HepG2 (cell line): Measurements from ENCODE around the gene IL6ST. TPM values are rescaled to one million over a fixed set of nuclear protein-coding genes. Genes with fewer than 3 reads are reported as not detected.

Experiments used
- ATAC-seq: fragments of 200-7000 bp; cut with Tn5 transposase; 3 replicates; pipeline ENCODE4 v1.9.1; 2020; ENCODE audit warnings: mild to moderate bottlenecking, moderate library complexity
- BruUV-seq: library from RNA; stranded (reverse); fragments of 400-500 nt; replicated peaks from 2 replicates; lab custom pipeline; 2021; lab: Mats Ljungman, UMichigan
- CTCF ChIA-PET: fragments of 300-600 bp; formaldehyde crosslinking; extraction: SDS; loops from one replicate; lab custom pipeline; 2021; ENCODE audit warnings: low total read pairs, inconsistent platforms, low intra/inter-chr PET ratio; lab: Yijun Ruan, JAX
- POLR2A ChIA-PET: fragments of 350-600 bp; sonication (Branson Sonifier 250); formaldehyde crosslinking; loops from one replicate; lab custom pipeline; 2020; ENCODE audit warnings: antibody characterized with exemption, inconsistent platforms; lab: Yijun Ruan, JAX
- DNase-seq: peaks from one replicate; pipeline ENCODE4 v3.0.0-alpha.2; 2015; ENCODE audit warnings: low spot score
- FAIRE-seq: peaks from 3 replicates; lab custom pipeline; 2011; peaks lifted over from hg19 to GRCh38; lab: Jason Lieb, UNC
- H2AFZ ChIP-seq: one replicate; pipeline ENCODE4 v1.6.1; 2011; ENCODE audit warnings: low read length, inconsistent platforms
- H3K27ac ChIP-seq: fragments of 300-600 bp; 3 replicates; pipeline ENCODE4 v1.8.0; 2011; ENCODE audit warnings: mixed run types, mild to moderate bottlenecking, mixed read lengths, low read length, inconsistent platforms; ENCODE audit not compliant: insufficient read depth; ENCODE audit errors: extremely low read length
- H3K27me3 ChIP-seq, 2 experiments: fragments of 200-600 bp in 1 of 2; 2 replicates in 1 of 2; 3 replicates in 1 of 2; pipeline versions ENCODE4 v1.6.0 to v1.8.0; 2011; ENCODE audit warnings: low read length in 2 of 2, mild to moderate bottlenecking in 2 of 2, moderate library complexity in 2 of 2, inconsistent platforms in 1 of 2; ENCODE audit not compliant: insufficient read depth in 2 of 2, control insufficient read depth in 1 of 2
- H3K36me3 ChIP-seq, 2 experiments: fragments of 200-600 bp in 1 of 2; replicated peaks in 1 of 2; 2 replicates in 1 of 2; 3 replicates in 1 of 2; pipeline versions ENCODE4 v1.5.1 to v1.8.0; 2011; ENCODE audit warnings: low read length in 2 of 2, inconsistent platforms in 1 of 2; ENCODE audit not compliant: insufficient read depth in 2 of 2, control insufficient read depth in 1 of 2
- H3K4me1 ChIP-seq: 2 replicates; pipeline ENCODE4 v1.5.1; 2012; ENCODE audit warnings: low read length, inconsistent platforms; ENCODE audit not compliant: insufficient read depth
- H3K4me2 ChIP-seq: 2 replicates; pipeline ENCODE4 v1.6.0; 2011; ENCODE audit warnings: low read depth, low read length, inconsistent platforms
- H3K4me3 ChIP-seq, 3 experiments: fragments of 200-600 bp in 1 of 3; sonication (generic), shearing (Covaris generic) in 1 of 3; replicated peaks in 1 of 3; 2 replicates each; pipeline ENCODE4 v1.5.1; 2011 to 2016; ENCODE audit warnings: low read length in 3 of 3, inconsistent platforms in 2 of 3, low read depth in 2 of 3, mild to moderate bottlenecking in 2 of 3, control low read depth in 1 of 3, mixed read lengths in 1 of 3; ENCODE audit not compliant: insufficient read depth in 1 of 3
- H3K79me2 ChIP-seq: one replicate; pipeline ENCODE4 v1.6.1; 2011; ENCODE audit warnings: low read length, inconsistent platforms; ENCODE audit not compliant: insufficient read depth
- H3K9ac ChIP-seq: 2 replicates; pipeline ENCODE4 v1.6.0; 2011; ENCODE audit warnings: mild to moderate bottlenecking, low read depth, low read length, inconsistent platforms; ENCODE audit not compliant: insufficient read depth
- H3K9me3 ChIP-seq: 2 replicates; pipeline ENCODE4 v1.5.1; 2012; ENCODE audit warnings: mild to moderate bottlenecking, low read length
- H4K20me1 ChIP-seq: 2 replicates; pipeline ENCODE4 v1.6.0; 2011; ENCODE audit warnings: inconsistent platforms, mild to moderate bottlenecking, low read length, moderate library complexity; ENCODE audit not compliant: insufficient read depth
- CHD2 ChIP-seq: IDR thresholded peaks from 2 replicates; pipeline ENCODE4 v1.6.1; 2011; ENCODE audit warnings: low read depth, low read length, improper control_type of control experiment
- GPN1 ChIP-seq: sonication (generic); formaldehyde crosslinking; IDR thresholded peaks from 2 replicates; pipeline ENCODE4 v1.5.1; 2020; ENCODE audit warnings: missing genetic modification reagents, borderline replicate concordance
- HNRNPK ChIP-seq: fragments of 200-400 bp; formaldehyde crosslinking; IDR thresholded peaks from 2 replicates; pipeline ENCODE4 v1.6.1; 2018; ENCODE audit warnings: low read length, low read depth, moderate library complexity, mild to moderate bottlenecking; ENCODE audit not compliant: poor library complexity, severe bottlenecking
- RAD51 ChIP-seq: fragments of 450-650 bp; IDR thresholded peaks from 2 replicates; pipeline ENCODE4 v1.6.1; 2016; ENCODE audit warnings: borderline replicate concordance
- TFDP1 ChIP-seq: IDR thresholded peaks from 2 replicates; pipeline ENCODE4 v1.6.1; 2016; ENCODE audit warnings: missing compliant biosample characterization, missing genetic modification reagents, borderline replicate concordance
- WGBS: methylation state at CpG from one replicate; pipeline ENCODE4 v1.1.6; 2017; ENCODE audit warnings: low lambda C conversion rate; 5-methylcytosine and 5-hydroxymethylcytosine counted together
- in situ Hi-C: cut with HindIII; loops from 2 replicates; pipeline ENCODE4 v1.10.0; 2017; ENCODE audit warnings: low pct_unique_long_range_greater_than_20kb; ENCODE audit not compliant: extremely low pct_ligation_motif_present
- intact Hi-C: fragments of 100-400 bp; cut with micrococcal nuclease; formaldehyde crosslinking; loops from one replicate; pipeline ENCODE4 v1.10.0; 2022; ENCODE audit not compliant: unreplicated experiment
- polyA plus RNA-seq, 8 experiments: library from polyadenylated mRNA; depleted of rRNA in 3 of 8; stranded (reverse) in 7 of 8; unstranded in 1 of 8; fragments of >200 nt; fragmentation: Illumina TruSeq in 4 of 8; extraction: Trizol in 4 of 8; gene quantifications; 2 replicates each; pipeline versions ENCODE4 v1.2.1 to v1.2.3, GENCODE V29; 2011 to 2016; ENCODE audit warnings: low read depth in 4 of 8, missing spikeins in 1 of 8, mixed read lengths in 1 of 8; ENCODE audit not compliant: insufficient read depth in 1 of 8
- total RNA-seq, 5 experiments: library from RNA; depleted of rRNA; stranded (reverse); fragments of >200 nt; fragmentation: Illumina TruSeq; extraction: Trizol; gene quantifications; 2 replicates each; pipeline ENCODE4 v1.2.3, GENCODE V29; 2016; ENCODE audit warnings: low read depth in 1 of 5
- TF ChIP-seq, protein P1 (sequence below): sonication (generic); formaldehyde crosslinking; conservative IDR thresholded peaks from 2 replicates; pipeline ENCODE4 v1.4.0; 2020; ENCODE audit warnings: missing genetic modification reagents

IL6ST gene
- total and polyA plus RNA-seq, 2 of the 13 experiments (the other 11 are each of a cell fraction or from before 2014, with no cell fraction given), result 66.6 to 166 TPM

- in situ Hi-C loops (no loop called here), intact Hi-C loops (no loop called here)
- CTCF ChIA-PET, result no interaction called here
- Histone ChIP-seq H3K9me3 (peaks cover 8% of the 10 kb centered on the region), H3K4me1 (peaks cover 42% of the 10 kb centered on the region), H4K20me1 (no peaks in the 10 kb centered on the region), H3K4me3 (no peak overlapping the region), H3K27ac (no peak overlapping the region), H3K36me3 (no peaks in the 10 kb centered on the region), H3K4me2 (no peak overlapping the region), H3K9ac (no peak overlapping the region), H3K79me2 (no peaks in the 10 kb centered on the region), H2AFZ (peak overlapping the region; percentile 11), H3K27me3 (no peaks in the 10 kb centered on the region)
- FAIRE-seq, result no peak
- no peak for DNase-seq
- BruUV-seq, result no TSS peak
- ATAC-seq, result no peak
- POLR2A ChIA-PET, result no interaction called here
- TF ChIP-seq CHD2 (no peak), GPN1 (no peak), RAD51 (no peak)
- TF ChIP-seq, protein P1, sequence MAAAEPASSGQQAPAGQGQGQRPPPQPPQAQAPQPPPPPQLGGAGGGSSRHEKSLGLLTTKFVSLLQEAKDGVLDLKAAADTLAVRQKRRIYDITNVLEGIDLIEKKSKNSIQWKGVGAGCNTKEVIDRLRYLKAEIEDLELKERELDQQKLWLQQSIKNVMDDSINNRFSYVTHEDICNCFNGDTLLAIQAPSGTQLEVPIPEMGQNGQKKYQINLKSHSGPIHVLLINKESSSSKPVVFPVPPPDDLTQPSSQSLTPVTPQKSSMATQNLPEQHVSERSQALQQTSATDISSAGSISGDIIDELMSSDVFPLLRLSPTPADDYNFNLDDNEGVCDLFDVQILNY (CRISPR knock-in tag), result no peak
These were observed 11.8 kb upstream of the IL6ST start for GRCh38 chr5:56006600-56006999.

GRCh38 chr5:56006094-56006493 lies 11.3 kb upstream of the IL6ST start:
- H3K27me3 ChIP-seq, result no peaks in the 10 kb centered on the region
- no peaks in the 10 kb centered on the region for H3K79me2 ChIP-seq
- no peaks in the 10 kb centered on the region for H3K36me3 ChIP-seq
- peaks cover 37% of the 10 kb centered on the region for H3K4me1 ChIP-seq
- H3K9ac ChIP-seq, result no peak overlapping the region
- 100% methylated on average over 2 of the region's 2 CpGs for WGBS
- TF ChIP-seq TFDP1 (no peak), HNRNPK (peak; percentile 21)
- CTCF ChIA-PET, result no interaction called here
- POLR2A ChIA-PET, result no interaction called here
- BruUV-seq, result no TSS peak
- no peak for DNase-seq
- H3K4me2 ChIP-seq, result no peak overlapping the region
- H2AFZ ChIP-seq, result peak overlapping the region; percentile 11
- H3K4me3 ChIP-seq, result no peak overlapping the region
- H3K9me3 ChIP-seq, result peaks cover 8% of the 10 kb centered on the region
- no peaks in the 10 kb centered on the region for H4K20me1 ChIP-seq
- in situ Hi-C loops, result no loop called here
- intact Hi-C loops, result no loop called here
- FAIRE-seq, result no peak
- no peak overlapping the region for H3K27ac ChIP-seq
- ATAC-seq, result no peak
